NCI-H128 (cell line): ENCODE results near the gene PRKCZ.
A peak's percentile ranks its signal among the peaks of the same experiment; 100 is the strongest.

Experiments used
- DNase-seq: peaks from one replicate; lab custom pipeline; 2025; ENCODE audit not compliant: unreplicated experiment; lab: John Stamatoyannopoulos, UW

Gene PRKCZ

DNA sequence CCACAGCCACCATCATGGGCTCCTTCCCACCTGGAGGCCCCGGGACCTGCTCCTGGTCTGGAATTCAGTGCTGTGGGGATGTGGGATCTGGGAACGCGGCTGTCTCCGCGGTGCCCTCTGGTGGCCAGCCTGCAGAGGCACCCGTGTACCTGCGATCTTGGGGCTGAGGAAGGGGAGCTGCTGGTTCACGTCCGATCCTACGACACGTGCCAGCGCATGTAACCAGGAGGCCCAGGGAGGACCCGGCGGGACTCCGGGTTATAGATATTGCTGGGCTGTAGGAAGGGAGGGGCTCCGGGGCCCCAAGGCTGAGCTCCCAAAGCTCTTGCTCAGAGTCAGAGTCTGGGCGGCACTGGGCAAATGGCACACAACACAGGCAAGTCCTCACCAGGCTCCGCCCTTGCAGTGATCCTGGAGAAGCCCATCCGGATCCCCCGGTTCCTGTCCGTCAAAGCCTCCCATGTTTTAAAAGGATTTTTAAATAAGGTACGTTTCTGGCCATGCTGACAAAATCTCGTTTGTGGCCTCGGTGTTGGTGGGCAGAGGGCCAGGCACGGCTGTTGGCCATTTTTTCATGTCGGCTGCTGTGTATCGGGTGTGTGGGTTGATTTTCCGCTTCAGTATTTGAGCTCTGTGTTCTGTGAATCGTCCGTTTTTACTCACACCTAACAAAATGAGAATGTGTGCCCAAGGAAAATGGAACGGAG lies 124.3 kb downstream of the PRKCZ start:
- DNase-seq = peak; percentile 13

DNA sequence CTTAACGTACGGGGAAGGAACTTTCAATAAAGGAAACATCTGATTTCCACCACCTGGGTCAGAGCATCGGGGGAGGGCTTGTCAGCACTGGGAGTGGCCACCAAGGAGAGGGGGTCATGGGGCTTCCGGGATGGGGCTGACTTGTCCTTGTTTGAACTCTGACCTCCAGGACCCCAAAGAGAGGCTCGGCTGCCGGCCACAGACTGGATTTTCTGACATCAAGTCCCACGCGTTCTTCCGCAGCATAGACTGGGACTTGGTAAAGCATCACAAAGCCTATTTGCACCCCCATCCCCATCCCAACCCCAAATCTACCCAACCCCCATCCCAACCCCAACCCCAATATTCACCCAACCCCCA lies 124.8 kb downstream of the PRKCZ start:
- DNase-seq = no peak

DNA sequence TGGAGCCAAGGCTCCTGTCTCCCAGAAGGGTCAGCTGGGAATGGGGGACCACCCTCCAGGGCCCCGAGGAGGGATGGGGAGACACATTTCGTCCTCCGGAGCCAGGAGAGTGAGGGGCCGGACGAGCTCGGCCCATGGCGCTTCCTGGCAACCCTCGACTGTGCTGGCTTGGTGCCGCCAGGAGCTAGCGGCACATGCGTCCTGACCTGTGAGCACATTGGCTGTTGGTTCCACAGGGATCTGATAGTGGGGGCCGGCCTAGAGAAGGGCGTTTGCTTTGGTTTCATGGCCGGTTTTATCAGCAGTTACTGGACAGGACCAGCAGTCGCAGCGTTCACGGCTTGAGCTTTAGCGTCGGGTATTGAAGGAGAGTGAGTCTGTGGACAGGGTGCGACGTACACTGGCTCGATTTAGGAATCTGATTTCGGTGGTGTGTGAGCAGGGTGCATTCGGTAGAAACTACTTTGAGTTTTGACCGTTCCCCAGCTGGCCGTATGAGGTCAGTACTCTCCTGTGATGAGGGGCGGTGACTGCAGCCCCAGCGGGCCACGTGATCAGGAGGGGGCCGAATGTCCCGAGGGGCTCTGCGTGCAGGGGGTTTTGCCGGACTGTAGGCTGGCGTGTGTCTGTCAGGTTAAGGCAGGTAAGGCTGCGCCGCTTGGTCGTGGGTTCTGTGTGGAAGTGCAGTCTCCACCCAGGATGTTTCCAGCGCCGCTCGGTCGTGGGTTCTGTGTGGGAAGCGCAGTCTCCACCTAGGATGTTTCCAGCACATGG lies 125.7 kb downstream of the PRKCZ start:
- no peak for DNase-seq

DNA sequence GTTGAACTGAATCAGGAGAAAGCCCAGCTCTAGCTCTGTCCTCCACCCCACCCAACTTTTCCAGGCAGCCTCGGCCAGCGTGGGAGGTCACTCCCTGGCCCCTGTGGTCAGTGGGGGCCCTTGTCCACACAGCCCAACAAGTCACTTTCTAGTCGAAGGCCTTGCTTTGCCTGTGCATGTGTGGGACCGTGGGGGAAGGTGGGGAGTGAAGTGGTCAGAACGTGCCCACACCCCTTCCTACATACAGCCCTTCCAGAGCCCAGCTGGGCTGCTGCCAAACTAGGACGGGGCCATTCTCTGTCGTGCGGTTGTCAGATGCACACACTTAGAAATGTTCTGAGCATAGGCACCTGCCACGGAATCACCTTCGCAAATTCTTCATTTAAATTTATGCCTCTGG lies 126.4 kb downstream of the PRKCZ start:
- DNase-seq = no peak

DNA sequence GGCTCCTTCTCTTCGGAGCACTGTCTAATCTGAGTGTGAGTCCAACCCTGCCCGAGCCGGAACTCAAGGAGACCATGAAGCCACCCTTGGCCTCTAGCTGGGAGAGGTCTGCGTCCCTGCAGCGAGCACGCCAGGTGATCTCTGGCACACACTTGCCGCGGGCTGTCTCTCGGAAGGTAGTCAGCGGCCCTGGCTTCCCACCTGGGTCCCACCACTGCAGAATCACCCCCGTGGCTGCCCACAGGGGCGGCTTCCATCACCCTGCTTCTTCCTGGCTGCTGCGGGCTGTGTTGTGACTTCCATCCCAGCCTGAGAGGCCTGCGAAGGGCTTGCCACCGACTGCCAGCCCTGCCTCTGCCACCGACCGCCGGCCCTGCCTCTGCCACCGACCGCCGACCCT lies 127.3 kb downstream of the PRKCZ start:
- DNase-seq = no peak

DNA sequence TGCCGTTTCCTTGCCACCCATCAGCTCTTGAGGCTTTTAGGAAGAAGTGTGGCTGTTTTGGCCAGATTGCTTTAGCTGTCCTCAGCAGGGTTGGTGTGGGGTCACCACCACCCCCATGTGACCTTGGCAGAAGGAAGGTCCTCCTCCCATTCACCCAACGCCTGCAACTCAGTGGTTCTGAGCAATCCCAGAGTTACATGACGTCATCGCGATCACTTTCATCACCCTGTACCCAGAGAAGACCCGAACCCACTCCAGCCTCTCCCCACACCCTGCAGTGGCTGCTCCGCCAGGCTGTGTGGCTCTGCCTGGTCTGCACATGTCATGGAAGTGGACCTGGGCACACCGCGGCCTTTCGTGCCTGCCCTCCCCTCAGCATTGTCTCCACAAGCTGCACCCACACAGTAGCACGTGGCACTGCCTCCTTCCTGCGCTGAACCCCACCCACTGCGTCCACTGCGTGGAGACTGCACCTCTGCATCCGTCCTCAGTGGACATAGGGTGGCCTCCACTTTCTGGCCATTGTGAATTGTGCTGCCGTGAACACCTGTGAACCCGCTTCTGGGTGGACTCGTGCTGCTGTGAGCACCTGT lies 127.8 kb downstream of the PRKCZ start:
- no peak for DNase-seq

DNA sequence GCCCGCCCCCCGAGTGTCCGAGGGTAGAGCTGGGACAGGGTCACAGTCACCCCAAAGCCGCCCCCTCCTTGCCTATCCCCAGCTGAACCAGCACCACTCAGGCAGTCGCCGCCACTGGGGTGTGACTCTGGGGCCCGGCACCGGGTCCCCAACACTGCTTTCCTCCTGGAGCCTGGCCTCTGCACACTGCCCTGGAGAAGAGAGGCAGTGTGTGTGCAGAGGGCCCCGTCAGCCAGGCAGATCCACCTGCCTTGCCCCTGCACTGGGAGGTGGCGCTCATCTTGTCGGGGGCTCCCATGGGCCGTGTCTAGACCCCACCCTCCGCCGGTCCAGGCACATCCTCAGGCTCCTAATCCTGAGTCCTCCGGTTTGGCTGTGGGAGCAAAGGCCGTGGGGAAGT lies 128.7 kb downstream of the PRKCZ start:
- DNase-seq = no peak

DNA sequence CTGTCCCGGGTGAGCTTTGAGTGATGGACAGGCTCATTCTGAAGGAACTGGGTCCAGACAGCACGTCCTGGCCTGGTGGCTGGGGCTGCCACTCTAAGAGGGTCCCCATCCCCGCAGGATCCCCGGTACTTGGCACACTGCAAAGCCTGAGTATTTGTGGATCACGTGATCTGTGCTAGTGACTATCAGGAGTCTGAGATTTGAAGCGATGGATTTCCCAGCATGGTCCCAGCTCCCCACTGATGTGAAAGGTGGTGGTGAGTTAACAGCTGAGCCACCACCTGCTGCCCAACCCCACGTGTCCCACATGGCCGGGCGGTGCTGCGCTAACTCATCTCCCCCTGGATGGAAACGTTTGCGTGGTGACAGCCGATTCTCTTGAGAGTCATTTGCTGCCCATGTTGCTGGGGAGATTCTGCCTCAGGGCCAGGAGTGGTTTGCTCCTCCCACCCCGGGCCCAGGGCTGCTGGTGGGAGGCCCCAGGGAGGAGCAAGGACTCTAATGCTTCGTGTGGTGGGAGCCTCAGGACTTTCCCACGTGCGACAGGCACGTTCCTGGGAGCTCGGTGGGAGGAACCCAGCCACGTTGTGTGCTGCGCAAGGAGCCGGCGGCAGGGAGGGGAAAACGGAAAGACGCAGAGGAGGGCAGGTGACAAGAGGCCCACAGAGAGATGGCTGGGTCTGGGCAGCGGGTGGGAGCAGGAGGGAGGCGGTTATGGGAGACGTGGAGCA lies 129.2 kb downstream of the PRKCZ start:
- DNase-seq = no peak

DNA sequence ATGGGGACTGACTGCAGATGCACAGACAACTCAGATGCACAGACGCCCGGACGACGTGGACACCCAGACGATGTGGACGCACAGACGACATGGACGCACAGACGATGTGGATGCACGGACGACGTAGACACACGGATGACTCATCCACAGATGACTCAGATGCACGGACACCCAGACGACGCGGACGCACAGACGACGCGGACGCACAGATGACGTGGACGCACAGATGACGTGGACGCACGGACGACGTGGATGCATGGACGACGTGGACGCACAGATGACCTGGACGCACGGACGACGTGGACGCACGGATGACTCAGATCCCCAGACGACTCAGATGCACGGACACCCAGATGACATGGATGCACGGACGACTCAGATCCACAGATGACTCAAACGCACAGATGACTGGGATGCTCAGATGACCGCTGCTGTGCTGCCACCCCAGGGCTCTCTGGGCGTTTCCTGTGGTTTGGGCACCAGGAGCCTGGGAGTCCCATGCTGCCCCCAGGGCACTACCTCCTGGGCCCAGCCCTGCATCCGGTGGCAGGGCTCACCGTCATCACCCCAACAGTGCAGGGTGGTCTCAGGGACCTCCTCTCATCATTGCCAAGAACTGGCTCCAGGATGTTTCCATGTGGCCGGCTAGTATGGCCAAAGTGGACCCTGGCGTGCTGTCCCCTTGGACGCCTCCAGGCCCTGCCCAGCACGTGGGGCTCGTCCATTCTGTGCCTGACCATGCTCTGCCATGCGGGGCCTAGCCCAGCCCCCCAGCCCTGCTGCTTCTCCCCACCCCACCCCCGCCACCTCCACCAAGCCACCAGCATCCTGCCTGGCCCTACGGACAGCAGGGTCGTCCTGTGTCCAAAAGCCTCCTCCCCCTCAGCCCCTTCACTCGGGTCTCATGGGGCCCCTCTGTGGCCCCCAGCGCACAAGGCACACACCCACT lies 130.4 kb downstream of the PRKCZ start:
- DNase-seq = no peak

DNA sequence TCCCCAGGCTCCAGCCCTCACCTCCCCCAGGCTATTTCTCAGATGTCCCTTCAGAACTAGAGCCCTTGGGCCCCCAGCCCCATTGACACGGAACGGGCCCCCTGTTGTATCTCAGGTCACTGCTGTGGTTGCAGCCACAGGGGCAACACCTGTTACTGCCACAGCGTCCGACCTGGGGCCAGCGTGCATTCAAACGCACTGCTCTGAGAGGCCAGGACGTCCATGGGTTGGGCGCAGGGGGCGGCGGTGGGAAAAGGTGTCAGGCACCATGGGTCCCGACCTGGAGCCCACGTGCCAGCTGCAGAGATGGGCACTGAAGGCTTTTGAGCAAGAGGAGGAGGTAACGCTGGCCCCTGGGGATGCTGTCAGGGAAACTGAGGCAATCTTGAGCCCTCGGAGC lies 131.1 kb downstream of the PRKCZ start:
- DNase-seq = no peak

DNA sequence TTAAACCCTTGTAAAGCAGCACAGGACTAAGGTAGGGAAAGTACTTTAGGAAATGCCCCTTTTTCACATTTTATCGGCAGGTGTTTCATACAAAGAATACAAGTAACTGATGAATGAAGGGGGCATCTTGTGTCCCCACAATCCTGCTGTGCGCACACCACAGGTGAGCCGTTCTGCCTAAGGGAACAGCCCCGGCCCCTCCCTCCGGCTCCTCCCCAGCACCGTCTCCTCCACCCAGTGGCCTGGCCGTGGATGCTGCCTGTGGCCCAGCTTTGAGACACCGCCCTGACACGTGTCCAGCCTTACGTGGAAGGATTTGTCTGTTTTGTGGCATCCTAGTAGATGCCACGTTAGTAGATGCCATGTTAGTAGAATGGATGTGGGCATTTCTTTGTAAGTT lies 131.5 kb downstream of the PRKCZ start:
- no peak for DNase-seq

DNA sequence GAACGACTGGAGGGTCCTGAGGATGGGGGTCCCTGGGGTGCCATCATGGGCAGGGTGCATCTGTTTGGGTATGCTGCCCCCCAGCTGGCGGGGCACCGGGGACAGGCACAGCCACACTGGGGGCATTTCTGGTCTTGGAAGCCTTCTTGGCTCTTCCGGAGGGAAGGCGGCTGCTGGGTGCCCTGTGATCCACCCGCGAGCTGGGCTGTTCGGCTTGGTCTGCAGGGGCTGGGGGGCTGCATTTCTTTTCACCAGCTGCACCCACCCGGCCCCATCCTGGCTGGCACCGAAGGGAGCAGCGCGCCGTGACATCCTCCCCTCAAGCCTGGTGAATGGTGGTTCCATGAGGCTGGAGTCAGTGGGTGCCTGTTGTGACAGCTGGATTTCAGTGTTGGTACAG lies 132.2 kb downstream of the PRKCZ start:
- no peak for DNase-seq

DNA sequence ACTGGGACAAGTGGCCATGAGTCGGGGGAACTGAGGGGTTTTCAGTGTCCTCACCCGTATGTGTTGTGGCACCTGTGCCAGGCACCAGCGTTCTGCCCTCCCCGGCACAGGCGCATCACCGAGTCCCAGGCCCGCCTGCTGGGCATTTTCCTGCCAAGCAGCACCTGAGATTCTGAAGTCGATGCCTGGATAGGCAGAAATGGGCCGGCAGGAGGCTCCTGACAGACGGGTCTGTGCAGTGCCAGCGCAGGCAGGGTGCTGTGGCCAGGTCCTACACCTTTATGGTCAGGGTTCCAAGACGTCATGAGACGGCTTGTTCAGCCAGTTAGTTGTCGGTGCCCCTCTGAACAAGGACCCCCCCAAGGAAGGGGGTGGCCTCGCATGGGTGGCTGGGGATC lies 133.7 kb downstream of the PRKCZ start:
- no peak for DNase-seq

DNA sequence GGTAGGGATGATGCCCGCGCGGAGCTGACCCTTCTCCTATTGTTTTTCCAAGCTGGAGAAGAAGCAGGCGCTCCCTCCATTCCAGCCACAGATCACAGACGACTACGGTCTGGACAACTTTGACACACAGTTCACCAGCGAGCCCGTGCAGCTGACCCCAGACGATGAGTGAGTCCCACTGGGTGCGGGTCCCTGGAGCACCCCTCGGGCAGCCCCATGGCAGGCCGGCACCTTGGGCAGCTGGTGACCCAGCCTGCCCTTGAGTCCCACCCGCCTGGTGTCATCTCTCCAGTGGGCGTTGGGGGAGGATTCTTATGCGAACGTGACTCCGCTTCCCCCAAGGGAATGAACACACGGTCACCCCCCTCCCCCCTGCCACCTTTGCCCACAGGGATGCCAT lies 134.3 kb downstream of the PRKCZ start:
- no peak for DNase-seq

DNA sequence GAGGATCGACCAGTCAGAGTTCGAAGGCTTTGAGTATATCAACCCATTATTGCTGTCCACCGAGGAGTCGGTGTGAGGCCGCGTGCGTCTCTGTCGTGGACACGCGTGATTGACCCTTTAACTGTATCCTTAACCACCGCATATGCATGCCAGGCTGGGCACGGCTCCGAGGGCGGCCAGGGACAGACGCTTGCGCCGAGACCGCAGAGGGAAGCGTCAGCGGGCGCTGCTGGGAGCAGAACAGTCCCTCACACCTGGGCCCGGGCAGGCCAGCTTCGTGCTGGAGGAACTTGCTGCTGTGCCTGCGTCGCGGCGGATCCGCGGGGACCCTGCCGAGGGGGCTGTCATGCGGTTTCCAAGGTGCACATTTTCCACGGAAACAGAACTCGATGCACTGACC lies 134.7 kb downstream of the PRKCZ start:
- DNase-seq = no peak

DNA sequence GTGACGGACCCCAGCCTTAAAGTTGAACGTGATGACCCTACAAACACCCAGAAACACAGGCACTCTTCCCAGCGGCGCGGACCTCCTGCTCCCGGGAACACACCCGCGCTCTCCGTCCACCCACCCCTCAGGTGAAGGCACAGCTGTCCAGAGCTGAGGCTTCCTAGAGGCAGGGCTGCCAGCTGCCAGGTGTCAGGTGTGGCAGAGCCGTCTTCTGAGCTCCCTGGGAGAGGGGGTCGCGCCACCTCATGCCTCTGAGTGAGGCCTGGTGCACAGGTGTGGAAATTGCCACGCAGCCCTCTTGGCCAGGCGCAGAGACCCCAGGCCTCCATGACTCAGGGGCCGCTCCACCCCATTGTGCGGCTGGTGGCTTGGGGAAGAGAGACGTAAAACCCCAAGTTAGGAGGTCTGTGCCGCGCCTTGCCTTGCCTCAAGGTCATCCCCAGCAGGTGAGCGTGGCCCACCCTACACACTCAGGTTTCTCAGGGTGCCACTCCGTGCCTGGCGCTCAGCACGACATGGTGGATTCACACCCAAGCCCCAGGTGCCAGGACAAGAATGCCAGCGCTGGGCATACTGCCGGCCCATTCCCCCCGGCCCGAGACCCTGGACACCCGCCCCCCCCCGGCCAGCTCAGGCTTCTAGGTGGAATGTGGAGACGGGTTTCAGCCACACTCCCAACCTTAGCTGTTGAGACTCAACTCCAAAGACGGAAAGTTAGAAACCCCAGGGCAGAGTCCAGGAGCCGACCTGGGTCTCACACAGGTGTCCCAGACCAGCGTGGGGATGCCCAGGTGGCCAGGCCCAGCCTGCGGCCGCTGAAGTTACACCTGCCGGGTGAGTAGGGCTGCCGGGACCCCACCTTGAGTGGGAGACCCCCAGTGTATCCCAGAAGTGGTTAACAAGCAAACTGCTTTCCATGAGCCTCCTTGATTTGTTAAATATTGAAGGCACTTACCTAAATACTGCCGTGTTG lies 136.0 kb downstream of the PRKCZ start:
- DNase-seq = no peak

DNA sequence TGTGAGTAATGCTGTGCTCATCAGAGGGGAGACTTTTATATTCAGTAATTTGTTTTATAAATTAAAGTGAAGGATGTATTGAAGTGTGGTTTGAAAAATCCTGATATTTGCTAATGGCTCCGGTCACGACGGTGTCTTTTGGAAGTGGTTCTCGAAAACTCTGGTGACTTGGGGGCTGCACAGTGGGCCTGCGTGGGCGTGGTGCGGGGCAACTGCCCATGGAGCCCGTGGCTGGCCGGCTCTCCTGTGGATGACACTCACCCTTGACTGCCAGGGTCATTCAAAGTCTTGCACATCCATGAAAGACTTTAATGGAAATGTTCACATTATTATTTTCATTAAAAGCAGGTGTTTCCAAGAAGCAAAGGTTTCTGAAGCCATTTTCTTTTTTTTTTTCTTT lies 136.7 kb downstream of the PRKCZ start:
- no peak for DNase-seq

DNA sequence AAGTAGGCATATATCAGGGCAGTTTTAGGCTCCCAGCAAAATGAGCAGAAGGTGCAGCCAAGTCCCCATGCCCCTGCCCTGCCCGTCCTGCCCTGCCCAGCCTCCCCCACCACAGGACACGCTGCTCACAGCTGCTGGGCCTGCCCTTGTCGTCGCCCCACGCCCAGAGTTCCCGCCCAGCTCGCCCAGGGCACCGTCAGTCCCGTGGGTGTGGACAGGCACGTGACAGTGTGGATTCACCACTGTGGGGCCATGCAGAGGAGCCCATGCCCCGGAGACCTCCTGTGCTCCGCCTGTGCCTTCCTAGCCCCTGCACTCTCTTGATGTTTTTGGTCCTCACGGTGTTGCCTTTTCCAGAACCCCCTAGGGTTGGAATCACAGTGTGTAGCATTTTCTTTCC lies 137.4 kb downstream of the PRKCZ start:
- no peak for DNase-seq

DNA sequence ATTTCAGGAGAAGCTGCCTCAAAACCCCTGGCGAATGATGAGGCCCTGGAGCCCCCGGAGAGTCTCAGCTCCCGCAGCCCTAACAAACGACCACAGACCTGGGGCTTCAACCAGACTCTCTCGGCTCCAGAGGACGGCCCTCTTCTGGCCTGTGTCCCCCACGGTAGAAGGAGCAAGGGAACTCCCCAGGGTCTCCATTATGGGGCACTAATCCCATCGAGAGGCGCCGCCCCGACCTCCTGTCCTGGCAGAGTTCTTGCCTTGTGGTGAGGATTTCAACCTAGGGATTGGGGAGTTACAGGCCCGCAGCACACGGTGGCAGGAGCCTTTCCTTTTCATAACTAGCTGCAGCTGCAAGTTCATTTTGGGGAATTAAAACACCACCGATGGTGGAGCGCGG lies 138.1 kb downstream of the PRKCZ start:
- DNase-seq = no peak
